H1 (cell line): Measurements from ENCODE around the gene ADPRS. TPM values are rescaled to one million over a fixed set of nuclear protein-coding genes. Genes with fewer than 3 reads are reported as not detected.

Experiments used
- ASH2L ChIP-seq: fragments of 200-600, 300-600 bp; sonication (generic); IDR thresholded peaks from one replicate; pipeline ENCODE4 v1.7.1; 2017; ENCODE audit warnings: low read length
- CHD1 ChIP-seq: IDR thresholded peaks from 2 replicates; pipeline ENCODE4 v1.6.1; 2012; ENCODE audit warnings: low read depth, low read length, improper control_type of control experiment
- TEAD4 ChIP-seq: IDR thresholded peaks from 2 replicates; pipeline ENCODE4 v1.6.1; 2012; ENCODE audit warnings: low read depth, low read length, inconsistent platforms, mixed read lengths
- polyA plus RNA-seq, 7 experiments: library from polyadenylated mRNA; depleted of rRNA in 3 of 7; stranded (reverse) in 5 of 7; unstranded in 2 of 7; fragments of >200 nt in 5 of 7; fragments of 200-250 nt in 2 of 7; gene quantifications; 1 replicate in 5 of 7; 2 replicates in 1 of 7; 4 replicates in 1 of 7; pipeline versions ENCODE4 v1.2.1 to v1.2.3, GENCODE V29; 2011 to 2013; ENCODE audit warnings: missing spikeins in 2 of 7, mixed read lengths in 2 of 7
- total RNA-seq: library from RNA; stranded (reverse); fragmentation: NEBNext Ultra II Directional; extraction: Animal tissue kit (Norgen Biotek cat#: 25700); gene quantifications from 2 replicates; pipeline ENCODE4 v1.2.1, GENCODE V29; 2021
- TF ChIP-seq, protein P1 (sequence below), 3 experiments: IDR thresholded peaks; 1 replicate in 2 of 3; 2 replicates in 1 of 3; pipeline versions ENCODE4 v1.5.1 to v1.6.1; 2011; ENCODE audit warnings: low read length in 3 of 3, mild to moderate bottlenecking in 3 of 3, inconsistent platforms in 2 of 3, low read depth in 1 of 3, moderate library complexity in 1 of 3; ENCODE audit not compliant: insufficient read depth in 1 of 3; ENCODE audit errors: control extremely low read depth in 1 of 3
- TF ChIP-seq, protein P2 (sequence below): IDR thresholded peaks from 2 replicates; pipeline ENCODE4 v1.6.1; 2012; ENCODE audit warnings: inconsistent platforms

The ADPRS gene
- total and polyA plus RNA-seq, 2 of the 8 experiments (the other 6 are each of a cell fraction or from before 2014, with no cell fraction given), result 22.9 to 38.1 TPM

- TF ChIP-seq ASH2L (no peak), CHD1 (no peak), TEAD4 (no peak)
- TF ChIP-seq, protein P1, sequence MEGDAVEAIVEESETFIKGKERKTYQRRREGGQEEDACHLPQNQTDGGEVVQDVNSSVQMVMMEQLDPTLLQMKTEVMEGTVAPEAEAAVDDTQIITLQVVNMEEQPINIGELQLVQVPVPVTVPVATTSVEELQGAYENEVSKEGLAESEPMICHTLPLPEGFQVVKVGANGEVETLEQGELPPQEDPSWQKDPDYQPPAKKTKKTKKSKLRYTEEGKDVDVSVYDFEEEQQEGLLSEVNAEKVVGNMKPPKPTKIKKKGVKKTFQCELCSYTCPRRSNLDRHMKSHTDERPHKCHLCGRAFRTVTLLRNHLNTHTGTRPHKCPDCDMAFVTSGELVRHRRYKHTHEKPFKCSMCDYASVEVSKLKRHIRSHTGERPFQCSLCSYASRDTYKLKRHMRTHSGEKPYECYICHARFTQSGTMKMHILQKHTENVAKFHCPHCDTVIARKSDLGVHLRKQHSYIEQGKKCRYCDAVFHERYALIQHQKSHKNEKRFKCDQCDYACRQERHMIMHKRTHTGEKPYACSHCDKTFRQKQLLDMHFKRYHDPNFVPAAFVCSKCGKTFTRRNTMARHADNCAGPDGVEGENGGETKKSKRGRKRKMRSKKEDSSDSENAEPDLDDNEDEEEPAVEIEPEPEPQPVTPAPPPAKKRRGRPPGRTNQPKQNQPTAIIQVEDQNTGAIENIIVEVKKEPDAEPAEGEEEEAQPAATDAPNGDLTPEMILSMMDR (IDR thresholded peaks at IDR 0.05; ENCODE audit: control extremely low read depth in 1 of 3, insufficient read depth in 1 of 3, low read depth in 1 of 3, low read length in 3 of 3), result no peak
- TF ChIP-seq, protein P2, sequence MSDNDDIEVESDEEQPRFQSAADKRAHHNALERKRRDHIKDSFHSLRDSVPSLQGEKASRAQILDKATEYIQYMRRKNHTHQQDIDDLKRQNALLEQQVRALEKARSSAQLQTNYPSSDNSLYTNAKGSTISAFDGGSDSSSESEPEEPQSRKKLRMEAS, result no peak
Measured at GRCh38 chr1:36080801-36081200, 7.9 kb upstream of the ADPRS start (continued).
